OCI-LY7 (cell line): Measurements from ENCODE around the gene PRRC2B. TPM values are rescaled to one million over a fixed set of nuclear protein-coding genes. Genes with fewer than 3 reads are reported as not detected.

Source experiments
- BruUV-seq: library from RNA; stranded (reverse); fragments of 400-500 nt; replicated peaks from 2 replicates; lab custom pipeline; 2021; lab: Mats Ljungman, UMichigan
- CTCF ChIA-PET: fragments of 300-600 bp; sonication (Branson Sonifier 250); formaldehyde crosslinking; loops from one replicate; lab custom pipeline; 2022; ENCODE audit warnings: antibody characterized with exemption; ENCODE audit not compliant: unreplicated experiment; lab: Charles Lee
- POLR2A ChIA-PET: fragments of 300-600 bp; sonication (Branson Sonifier 250); formaldehyde crosslinking; loops from one replicate; lab custom pipeline; 2022; ENCODE audit warnings: antibody characterized with exemption; lab: Charles Lee
- DNase-seq: peaks from one replicate; pipeline ENCODE4 v3.0.0-alpha.2; 2015; ENCODE audit warnings: low spot score
- H2AFZ ChIP-seq: fragments of 200-600 bp; sonication (generic), shearing (Covaris generic); 2 replicates; pipeline ENCODE4 v1.6.1; 2014; ENCODE audit warnings: mild to moderate bottlenecking, antibody characterized with exemption, low read length, moderate library complexity
- H3K27ac ChIP-seq: fragments of 200-600 bp; sonication (generic); 2 replicates; pipeline ENCODE4 v1.5.1; 2014; ENCODE audit warnings: mixed run types, low read depth, mild to moderate bottlenecking, moderate library complexity, low read length, inconsistent platforms; ENCODE audit not compliant: poor library complexity, severe bottlenecking
- H3K36me3 ChIP-seq: fragments of 200-600 bp; sonication (generic); 2 replicates; pipeline ENCODE4 v1.6.1; 2014; ENCODE audit warnings: mild to moderate bottlenecking, antibody characterized with exemption, low read length, moderate library complexity, mixed read lengths; ENCODE audit not compliant: insufficient read depth
- H3K4me1 ChIP-seq: fragments of 200-600 bp; sonication (generic); 2 replicates; pipeline ENCODE4 v1.5.1; 2014; ENCODE audit warnings: mild to moderate bottlenecking, low read length; ENCODE audit not compliant: insufficient read depth, poor library complexity, severe bottlenecking
- H3K4me2 ChIP-seq: fragments of 200-600 bp; sonication (generic); 2 replicates; pipeline ENCODE4 v1.6.1; 2014; ENCODE audit warnings: mild to moderate bottlenecking, low read length
- H3K4me3 ChIP-seq: fragments of 200-600 bp; sonication (generic); 2 replicates; pipeline ENCODE4 v1.5.1; 2014; ENCODE audit warnings: mild to moderate bottlenecking, low read depth, low read length; ENCODE audit not compliant: poor library complexity, severe bottlenecking
- H3K79me2 ChIP-seq: fragments of 200-600 bp; sonication (generic); 2 replicates; pipeline ENCODE4 v1.6.1; 2016; ENCODE audit warnings: low read depth, mild to moderate bottlenecking, low read length, moderate library complexity, mixed read lengths; ENCODE audit not compliant: insufficient read depth
- H3K9me2 ChIP-seq: fragments of 200-600 bp; sonication (generic); 2 replicates; pipeline ENCODE4 v1.6.1; 2016; ENCODE audit warnings: mild to moderate bottlenecking, low read length, mixed read lengths; ENCODE audit not compliant: insufficient read depth
- H3K9me3 ChIP-seq: fragments of 200-600 bp; sonication (generic); 2 replicates; pipeline ENCODE4 v1.6.1; 2014; ENCODE audit warnings: mild to moderate bottlenecking, mixed run types, low read length, mixed read lengths
- H4K20me1 ChIP-seq: fragments of 200-600 bp; sonication (generic); 2 replicates; pipeline ENCODE4 v1.6.1; 2014; ENCODE audit warnings: mild to moderate bottlenecking, antibody characterized with exemption, low read length, moderate library complexity, mixed read lengths; ENCODE audit not compliant: insufficient read depth
- CTCF ChIP-seq: fragments of 200-600 bp; sonication (generic); conservative IDR thresholded peaks from 2 replicates; pipeline ENCODE4 v1.5.1; 2014; ENCODE audit warnings: mild to moderate bottlenecking, antibody characterized with exemption, low read length, moderate library complexity, mixed read lengths
- EZH2phosphoT487 ChIP-seq: fragments of 200-600 bp; sonication (generic); IDR thresholded peaks from 2 replicates; pipeline ENCODE4 v1.6.1; 2018; ENCODE audit warnings: low read depth, borderline replicate concordance, mild to moderate bottlenecking, mixed run types, antibody characterized with exemption, low read length, moderate library complexity, mixed read lengths
- intact Hi-C: fragments of 100-400 bp; cut with micrococcal nuclease; formaldehyde crosslinking; loops from one replicate; pipeline ENCODE4 v1.10.0; 2022; ENCODE audit not compliant: unreplicated experiment
- total RNA-seq, 2 experiments: library from RNA; depleted of rRNA in 1 of 2; stranded (reverse); fragments of >200 nt in 1 of 2; shearing (Covaris generic) in 1 of 2; gene quantifications; 2 replicates each; pipeline ENCODE4 v1.2.3, GENCODE V29; 2014 to 2022

The PRRC2B gene
- total RNA-seq, 2 experiments from 2014 or later = 84.2 to 210 TPM

- ChIA-PET CTCF (no interaction called here), POLR2A (no interaction called here)
- BruUV-seq = no TSS peak
- H3K27ac ChIP-seq = no peak overlapping the region
- H3K4me2 ChIP-seq = peak overlapping the region; percentile 99
- H3K4me3 ChIP-seq = peak overlapping the region; percentile 97
- DNase-seq = peak; percentile 29
- H4K20me1 ChIP-seq = no peaks in the 10 kb centered on the region
- peaks cover 7% of the 10 kb centered on the region for H3K4me1 ChIP-seq
- intact Hi-C loops = loop anchor here (2.0 kb wide), 1 partner anchor 224 kb away; no protein-coding TSS in a partner anchor
- no peaks in the 10 kb centered on the region; the same call in 1 of the 2 replicates for H3K79me2 ChIP-seq
- H3K9me3 ChIP-seq = no peaks in the 10 kb centered on the region
- TF ChIP-seq CTCF = no peak
- TF ChIP-seq EZH2phosphoT487 = no peak
- peaks cover 37% of the 10 kb centered on the region for H3K36me3 ChIP-seq
- peak overlapping the region; percentile 77 for H2AFZ ChIP-seq
- H3K9me2 ChIP-seq = no peaks in the 10 kb centered on the region
Observed at GRCh38 chr9:131530546-131530919, 136.6 kb downstream of the PRRC2B start.

GRCh38 chr9:131530920-131531832 lies 137.3 kb downstream of the PRRC2B start, which contains the start of gene UCK1:
TSS of gene UCK1 (minus strand) at chr9:131531263. CDS start at chr9:131531174, 89 bp downstream.
- Histone ChIP-seq H3K79me2 (no peaks in the 10 kb centered on the region; the same call in 1 of the 2 replicates), H3K9me3 (no peaks in the 10 kb centered on the region), H3K4me3 (peak within 1 kb of the TSS; percentile 97), H3K27ac (no peak within 1 kb of the TSS), H3K4me1 (peaks cover 7% of the 10 kb centered on the region), H3K36me3 (peaks cover 31% of the 10 kb centered on the region), H4K20me1 (no peaks in the 10 kb centered on the region), H2AFZ (peak within 1 kb of the TSS; percentile 77), H3K9me2 (no peaks in the 10 kb centered on the region), H3K4me2 (peak within 1 kb of the TSS; percentile 99)
- CTCF ChIA-PET = interaction anchor here (0.5 to 0.6 kb wide), 2 partner anchors 19 to 1108 kb away, joined by 4 to 6 read pairs; no protein-coding TSS in a partner anchor
- no TSS peak for BruUV-seq
- intact Hi-C loops = loop anchor here (2.0 kb wide), 1 partner anchor 224 kb away; no protein-coding TSS in a partner anchor
- TF ChIP-seq CTCF (no peak), EZH2phosphoT487 (no peak)
- DNase-seq = peak; percentile 88
- POLR2A ChIA-PET = no interaction called here
